Measurements from ENCODE around the gene NT5M.

NT5M gene

GRCh38 chr17:17395885-17396284 is 92.7 kb downstream of the NT5M start:
- no peak for DNase-seq (ENCODE audit: low spot score)
